ENCODE data around the gene SCML1.

- TF ChIP-seq ARNTL (CRISPR knock-in tag; IDR thresholded peaks at IDR 0.05; ENCODE audit: borderline replicate concordance, low read depth) (no peak), SNAI2 (CRISPR knock-in tag; IDR thresholded peaks at IDR 0.05) (no peak), GLIS3 (CRISPR knock-in tag; IDR thresholded peaks at IDR 0.05) (no peak), PATZ1 (CRISPR knock-in tag; IDR thresholded peaks at IDR 0.05; ENCODE audit: borderline replicate concordance) (no peak), CSRNP3 (CRISPR knock-in tag; IDR thresholded peaks at IDR 0.05) (no peak), ZNF70 (CRISPR knock-in tag; IDR thresholded peaks at IDR 0.05) (no peak)
Observed at GRCh38 chrX:17779434-17779833, 42.1 kb downstream of the SCML1 start.

Data from SK-N-SH treated with all-trans-retinoic acid at 6 μM for 48 hours (cell line).